ENCODE results near the gene FER. TPM values are rescaled to one million over a fixed set of nuclear protein-coding genes. Genes with fewer than 3 reads are reported as not detected.
"Not testable (repeated sequence)": the region's sequence is repeated elsewhere in the genome, so short reads cannot be mapped to it uniquely, and the experiment has no call there.

FER gene
- total RNA-seq, 1 donor from 2014 or later = 11.8 TPM

DNA sequence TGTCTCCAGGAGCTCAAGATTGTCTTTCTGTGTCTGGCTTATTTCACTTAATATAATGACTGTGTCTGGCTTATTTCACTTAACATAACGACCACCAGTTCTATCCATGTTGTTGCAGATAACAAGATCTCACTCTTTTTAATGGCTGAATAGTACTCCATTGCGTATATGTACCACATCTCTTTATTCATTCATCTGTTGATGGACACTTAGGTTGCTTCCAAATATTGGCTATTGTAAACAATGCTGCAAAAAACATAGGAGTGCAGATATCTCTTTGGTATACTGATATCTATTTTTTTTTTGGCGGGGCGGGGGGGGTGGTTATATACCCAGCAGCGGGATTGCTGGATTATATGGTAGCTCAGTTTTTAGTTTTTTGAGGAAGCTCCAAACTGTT lies 45.5 kb downstream of the FER start:
- TF ChIP-seq, protein P1, sequence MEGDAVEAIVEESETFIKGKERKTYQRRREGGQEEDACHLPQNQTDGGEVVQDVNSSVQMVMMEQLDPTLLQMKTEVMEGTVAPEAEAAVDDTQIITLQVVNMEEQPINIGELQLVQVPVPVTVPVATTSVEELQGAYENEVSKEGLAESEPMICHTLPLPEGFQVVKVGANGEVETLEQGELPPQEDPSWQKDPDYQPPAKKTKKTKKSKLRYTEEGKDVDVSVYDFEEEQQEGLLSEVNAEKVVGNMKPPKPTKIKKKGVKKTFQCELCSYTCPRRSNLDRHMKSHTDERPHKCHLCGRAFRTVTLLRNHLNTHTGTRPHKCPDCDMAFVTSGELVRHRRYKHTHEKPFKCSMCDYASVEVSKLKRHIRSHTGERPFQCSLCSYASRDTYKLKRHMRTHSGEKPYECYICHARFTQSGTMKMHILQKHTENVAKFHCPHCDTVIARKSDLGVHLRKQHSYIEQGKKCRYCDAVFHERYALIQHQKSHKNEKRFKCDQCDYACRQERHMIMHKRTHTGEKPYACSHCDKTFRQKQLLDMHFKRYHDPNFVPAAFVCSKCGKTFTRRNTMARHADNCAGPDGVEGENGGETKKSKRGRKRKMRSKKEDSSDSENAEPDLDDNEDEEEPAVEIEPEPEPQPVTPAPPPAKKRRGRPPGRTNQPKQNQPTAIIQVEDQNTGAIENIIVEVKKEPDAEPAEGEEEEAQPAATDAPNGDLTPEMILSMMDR (IDR thresholded peaks at IDR 0.05) = no peak
- intact Hi-C loops (cut with DNase I) = no loop called here

DNA sequence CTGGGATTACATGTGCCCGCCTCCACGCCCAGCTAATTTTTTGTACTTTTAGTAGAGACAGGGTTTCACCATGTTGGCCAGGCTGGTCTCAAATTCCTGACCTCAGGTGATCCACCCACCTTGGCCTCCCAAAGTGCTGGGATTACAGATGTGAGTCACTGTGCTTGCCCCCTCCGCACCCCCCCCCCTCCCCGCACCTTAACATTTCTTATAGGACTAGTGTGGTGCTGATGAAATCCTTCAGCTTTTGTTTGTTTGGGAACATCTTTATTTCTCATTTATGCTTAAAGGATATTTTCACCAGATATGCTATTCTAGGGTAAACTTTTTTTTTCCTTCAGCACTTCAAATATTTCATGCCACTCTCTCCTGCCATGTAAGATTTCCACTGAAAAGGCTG lies 46.7 kb downstream of the FER start:
- H3K4me3 ChIP-seq; H3K27ac ChIP-seq; H3K4me1 ChIP-seq; H3K9me3 ChIP-seq; H3K36me3 ChIP-seq; DNase-seq (ENCODE audit: low spot score in 2 of 2); H3K27me3 ChIP-seq; intact Hi-C loops (cut with DNase I): not testable (repeated sequence)

More for the DNA sequence above, 45.5 kb downstream of the FER start:
- no peaks in the 10 kb centered on the region for H3K9me3 ChIP-seq
- H3K4me1 ChIP-seq = no peaks in the 10 kb centered on the region
- no peak overlapping the region for H3K4me3 ChIP-seq
- peaks cover 0 to under 1% of the 10 kb centered on the region in 2 donors for H3K36me3 ChIP-seq
- no peak overlapping the region for H3K27ac ChIP-seq
- DNase-seq (ENCODE audit: low spot score in 2 of 2) = no peak
- no peaks in the 10 kb centered on the region for H3K27me3 ChIP-seq

DNA sequence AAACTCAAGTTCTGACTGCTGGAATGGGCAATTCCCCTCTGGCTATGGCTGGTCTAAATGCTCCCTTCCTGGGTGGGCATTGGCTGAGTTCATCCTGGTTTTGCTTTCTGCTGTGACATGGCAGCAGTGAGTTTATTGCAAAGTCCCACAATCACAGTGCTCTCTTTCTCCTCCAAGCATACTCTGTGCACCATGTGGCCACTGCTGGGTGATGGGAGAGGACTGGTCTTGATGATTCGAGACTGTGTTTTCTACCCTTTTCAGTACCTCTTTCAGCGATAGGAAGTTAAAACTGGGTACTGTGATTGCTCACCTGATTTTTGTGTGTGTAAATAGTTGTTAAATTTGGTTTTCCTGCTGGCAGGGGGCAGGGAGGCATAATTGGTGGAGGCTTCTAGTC lies 49.7 kb downstream of the FER start:
- no peak for DNase-seq (ENCODE audit: low spot score in 2 of 2)
- intact Hi-C loops (cut with DNase I) = no loop called here
- Histone ChIP-seq H3K9me3 (no peaks in the 10 kb centered on the region), H3K36me3 (peaks cover 0 to 15% of the 10 kb centered on the region in 2 donors), H3K27me3 (no peaks in the 10 kb centered on the region), H3K4me1 (no peaks in the 10 kb centered on the region), H3K27ac (no peak overlapping the region), H3K4me3 (no peak overlapping the region)
- TF ChIP-seq, protein P1 (IDR thresholded peaks at IDR 0.05) = no peak

DNA sequence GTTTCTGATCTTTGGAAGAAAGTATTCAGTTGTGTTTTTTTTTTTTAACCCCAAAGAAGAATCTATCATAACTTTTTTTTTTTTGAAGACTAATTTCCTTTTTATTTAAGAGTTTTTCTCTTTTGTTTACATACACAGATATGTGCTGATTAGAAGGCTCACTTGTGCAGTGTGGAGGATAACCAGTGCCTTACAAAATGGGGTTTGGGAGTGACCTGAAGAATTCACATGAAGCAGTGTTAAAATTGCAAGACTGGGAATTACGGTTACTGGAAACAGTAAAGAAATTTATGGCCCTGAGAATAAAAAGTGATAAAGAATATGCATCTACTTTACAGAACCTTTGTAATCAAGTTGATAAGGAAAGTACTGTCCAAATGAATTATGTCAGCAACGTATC lies 50.3 kb downstream of the FER start:
- TF ChIP-seq, protein P1 (IDR thresholded peaks at IDR 0.05) = no peak
- no peaks in the 10 kb centered on the region for H3K4me1 ChIP-seq
- no peak overlapping the region for H3K27ac ChIP-seq
- peaks cover 0 to 15% of the 10 kb centered on the region in 2 donors for H3K36me3 ChIP-seq
- no peaks in the 10 kb centered on the region for H3K27me3 ChIP-seq
- no peak overlapping the region for H3K4me3 ChIP-seq
- peaks cover 0 to under 1% of the 10 kb centered on the region in 2 donors for H3K9me3 ChIP-seq
- no peak for DNase-seq (ENCODE audit: low spot score in 2 of 2)
- intact Hi-C loops (cut with DNase I) = no loop called here

DNA sequence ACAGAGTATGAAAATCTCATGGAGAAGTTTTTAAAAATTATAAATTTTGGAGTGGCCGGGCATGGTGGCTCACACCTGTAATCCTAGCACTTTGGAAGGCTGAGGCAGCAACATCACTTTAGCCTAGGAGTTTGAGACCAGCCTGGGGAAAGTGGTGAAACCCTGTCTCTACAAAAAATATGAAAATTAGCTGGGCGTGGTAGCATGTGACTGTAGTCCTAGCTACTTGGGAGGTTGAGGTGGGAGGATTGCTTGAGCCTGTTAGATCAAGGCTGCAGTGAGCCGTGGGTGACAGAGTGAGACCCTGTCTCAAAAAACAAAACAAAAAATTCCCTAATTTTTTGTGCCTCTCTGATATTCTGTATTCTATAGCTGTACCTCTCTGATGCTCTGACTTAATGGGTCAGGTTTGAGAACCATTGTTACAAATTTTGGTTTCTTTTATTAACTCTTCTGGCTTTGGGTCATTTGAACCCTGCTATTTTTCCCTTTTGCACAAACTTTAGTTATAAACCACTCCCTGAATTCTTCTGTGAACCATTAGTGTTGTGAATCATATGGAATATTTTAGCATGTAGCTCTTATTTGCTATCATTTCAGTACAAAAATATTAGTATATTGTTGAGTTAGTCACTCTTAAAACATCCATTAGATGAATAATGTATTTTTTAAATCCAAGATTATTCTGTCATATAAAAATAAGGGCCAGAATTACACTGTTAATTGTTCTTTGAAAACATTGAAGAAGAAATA lies 51.0 kb downstream of the FER start:
- H3K27me3 ChIP-seq = no peaks in the 10 kb centered on the region
- H3K36me3 ChIP-seq = peaks cover 0 to 21% of the 10 kb centered on the region in 2 donors
- no peak for DNase-seq (ENCODE audit: low spot score in 2 of 2)
- intact Hi-C loops (cut with DNase I) = no loop called here
- no peak overlapping the region for H3K27ac ChIP-seq
- peaks cover 0 to 7% of the 10 kb centered on the region in 2 donors for H3K9me3 ChIP-seq
- TF ChIP-seq, protein P1 (IDR thresholded peaks at IDR 0.05) = no peak
- no peaks in the 10 kb centered on the region for H3K4me1 ChIP-seq
- H3K4me3 ChIP-seq = no peak overlapping the region

DNA sequence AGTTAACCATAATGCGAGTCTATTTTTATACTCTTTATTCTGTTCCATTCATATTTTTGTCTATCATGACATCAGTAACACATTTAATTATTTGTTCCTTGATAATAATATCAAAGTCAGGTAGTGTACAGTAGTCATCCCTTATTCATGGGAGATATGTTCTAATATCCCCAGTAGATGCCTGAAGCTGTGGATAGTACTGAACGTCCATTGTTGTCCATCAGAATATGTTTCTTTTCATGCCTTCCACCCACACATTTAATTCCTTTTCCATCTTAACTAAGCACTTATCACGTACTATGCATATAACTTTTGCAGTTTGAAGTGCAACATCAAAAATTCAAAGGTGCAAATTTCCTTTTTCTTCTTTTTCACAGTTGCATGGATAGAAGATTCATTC lies 53.6 kb downstream of the FER start:
- H3K36me3 ChIP-seq = peaks cover 0 to 21% of the 10 kb centered on the region in 2 donors
- H3K4me3 ChIP-seq = no peak overlapping the region
- TF ChIP-seq, protein P1 (IDR thresholded peaks at IDR 0.05) = no peak
- intact Hi-C loops (cut with DNase I) = no loop called here
- H3K4me1 ChIP-seq = no peaks in the 10 kb centered on the region
- peaks cover 0 to 19% of the 10 kb centered on the region in 2 donors for H3K9me3 ChIP-seq
- no peaks in the 10 kb centered on the region for H3K27me3 ChIP-seq
- no peak for DNase-seq (ENCODE audit: low spot score in 2 of 2)
- H3K27ac ChIP-seq = no peak overlapping the region
